ENCODE measurements around the gene ARAP1. TPM values are rescaled to one million over a fixed set of nuclear protein-coding genes. Genes with fewer than 3 reads are reported as not detected.
A peak's percentile ranks its signal among the peaks of the same experiment; 100 is the strongest.

Gene ARAP1
- total and polyA plus RNA-seq, 2 donors (not counting 1 experiment from before 2014, with no cell fraction given): 41.8 to 113 TPM

- Histone ChIP-seq H3K4me3 (replicated peaks in 1 of 4; ENCODE audit: control extremely low read depth in 1 of 4, insufficient read depth in 1 of 4, low read depth in 3 of 4, low read length in 4 of 4) (no peak overlapping the region), H3K27me3 (ENCODE audit: control insufficient read depth, insufficient read depth, low read length) (no peaks in the 10 kb centered on the region), H3K9me3 (ENCODE audit: control insufficient read depth, insufficient read depth, low read depth, low read length) (no peaks in the 10 kb centered on the region), H4K20me1 (ENCODE audit: control insufficient read depth, extremely low read depth, insufficient read depth, low read length) (no peaks in the 10 kb centered on the region), H3K36me3 (ENCODE audit: control insufficient read depth, insufficient read depth, low read length) (peaks cover 3% of the 10 kb centered on the region), H3K27ac (ENCODE audit: insufficient read depth, low read length) (no peak overlapping the region), H3K4me1 (ENCODE audit: control insufficient read depth, extremely low read depth, insufficient read depth, low read length) (peaks cover 24% of the 10 kb centered on the region), H3K79me2 (ENCODE audit: control insufficient read depth, insufficient read depth, low read length) (peaks cover 39% of the 10 kb centered on the region), H2AFZ (ENCODE audit: low read length) (no peak overlapping the region), H3K9ac (ENCODE audit: insufficient read depth, low read length) (no peak overlapping the region), H3K4me2 (ENCODE audit: extremely low read depth, insufficient read depth, low read length) (no peak overlapping the region)
- DNase-seq (ENCODE audit: low read depth in 2 of 2): no peak
- TF ChIP-seq, protein P1, sequence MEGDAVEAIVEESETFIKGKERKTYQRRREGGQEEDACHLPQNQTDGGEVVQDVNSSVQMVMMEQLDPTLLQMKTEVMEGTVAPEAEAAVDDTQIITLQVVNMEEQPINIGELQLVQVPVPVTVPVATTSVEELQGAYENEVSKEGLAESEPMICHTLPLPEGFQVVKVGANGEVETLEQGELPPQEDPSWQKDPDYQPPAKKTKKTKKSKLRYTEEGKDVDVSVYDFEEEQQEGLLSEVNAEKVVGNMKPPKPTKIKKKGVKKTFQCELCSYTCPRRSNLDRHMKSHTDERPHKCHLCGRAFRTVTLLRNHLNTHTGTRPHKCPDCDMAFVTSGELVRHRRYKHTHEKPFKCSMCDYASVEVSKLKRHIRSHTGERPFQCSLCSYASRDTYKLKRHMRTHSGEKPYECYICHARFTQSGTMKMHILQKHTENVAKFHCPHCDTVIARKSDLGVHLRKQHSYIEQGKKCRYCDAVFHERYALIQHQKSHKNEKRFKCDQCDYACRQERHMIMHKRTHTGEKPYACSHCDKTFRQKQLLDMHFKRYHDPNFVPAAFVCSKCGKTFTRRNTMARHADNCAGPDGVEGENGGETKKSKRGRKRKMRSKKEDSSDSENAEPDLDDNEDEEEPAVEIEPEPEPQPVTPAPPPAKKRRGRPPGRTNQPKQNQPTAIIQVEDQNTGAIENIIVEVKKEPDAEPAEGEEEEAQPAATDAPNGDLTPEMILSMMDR (conservative IDR thresholded peaks at IDR 0.05 in 1 of 2, IDR thresholded peaks at IDR 0.05 in 1 of 2; ENCODE audit: low read depth in 1 of 2, low read length in 2 of 2): no peak
- TF ChIP-seq EZH2 (IDR thresholded peaks at IDR 0.05; ENCODE audit: low read length, missing control alignments): no peak
Measured at GRCh38 chr11:72718101-72718501, 34.1 kb downstream of the ARAP1 start.

- Histone ChIP-seq H3K79me2 (ENCODE audit: control insufficient read depth, insufficient read depth, low read length) (peaks cover 32% of the 10 kb centered on the region), H2AFZ (ENCODE audit: low read length) (no peak overlapping the region), H3K4me2 (ENCODE audit: extremely low read depth, insufficient read depth, low read length) (no peak overlapping the region), H3K4me3 (replicated peaks in 1 of 4; ENCODE audit: control extremely low read depth in 1 of 4, insufficient read depth in 1 of 4, low read depth in 3 of 4, low read length in 4 of 4) (no peak overlapping the region), H3K4me1 (ENCODE audit: control insufficient read depth, extremely low read depth, insufficient read depth, low read length) (peaks cover 24% of the 10 kb centered on the region), H3K27me3 (ENCODE audit: control insufficient read depth, insufficient read depth, low read length) (no peaks in the 10 kb centered on the region), H3K9ac (ENCODE audit: insufficient read depth, low read length) (no peak overlapping the region), H3K36me3 (ENCODE audit: control insufficient read depth, insufficient read depth, low read length) (peaks cover 5% of the 10 kb centered on the region), H4K20me1 (ENCODE audit: control insufficient read depth, extremely low read depth, insufficient read depth, low read length) (no peaks in the 10 kb centered on the region), H3K9me3 (ENCODE audit: control insufficient read depth, insufficient read depth, low read depth, low read length) (no peaks in the 10 kb centered on the region), H3K27ac (ENCODE audit: insufficient read depth, low read length) (no peak overlapping the region)
- TF ChIP-seq, protein P1 (conservative IDR thresholded peaks at IDR 0.05 in 1 of 2, IDR thresholded peaks at IDR 0.05 in 1 of 2; ENCODE audit: low read depth in 1 of 2, low read length in 2 of 2): no peak
- TF ChIP-seq EZH2 (IDR thresholded peaks at IDR 0.05; ENCODE audit: low read length, missing control alignments): no peak
- DNase-seq (ENCODE audit: low read depth in 2 of 2): no peak
Measured at GRCh38 chr11:72716788-72717435, 35.3 kb downstream of the ARAP1 start.

GRCh38 chr11:72716290-72716689, 35.9 kb downstream of the ARAP1 start:
- DNase-seq (ENCODE audit: low read depth in 2 of 2): peak; percentile 22 to 28
- no peak overlapping the region for H3K4me2 ChIP-seq (ENCODE audit: extremely low read depth, insufficient read depth, low read length)
- peaks cover 18% of the 10 kb centered on the region for H3K4me1 ChIP-seq (ENCODE audit: control insufficient read depth, extremely low read depth, insufficient read depth, low read length)
- no peak overlapping the region for H2AFZ ChIP-seq (ENCODE audit: low read length)
- H3K36me3 ChIP-seq (ENCODE audit: control insufficient read depth, insufficient read depth, low read length): peaks cover 5% of the 10 kb centered on the region
- no peaks in the 10 kb centered on the region for H3K9me3 ChIP-seq (ENCODE audit: control insufficient read depth, insufficient read depth, low read depth, low read length)
- peaks cover 27% of the 10 kb centered on the region for H3K79me2 ChIP-seq (ENCODE audit: control insufficient read depth, insufficient read depth, low read length)
- no peak for TF ChIP-seq EZH2 (IDR thresholded peaks at IDR 0.05; ENCODE audit: low read length, missing control alignments)
- TF ChIP-seq, protein P1 (conservative IDR thresholded peaks at IDR 0.05 in 1 of 2, IDR thresholded peaks at IDR 0.05 in 1 of 2; ENCODE audit: low read depth in 1 of 2, low read length in 2 of 2): no peak
- H3K4me3 ChIP-seq (replicated peaks in 1 of 4; ENCODE audit: control extremely low read depth in 1 of 4, insufficient read depth in 1 of 4, low read depth in 3 of 4, low read length in 4 of 4): no peak overlapping the region
- H4K20me1 ChIP-seq (ENCODE audit: control insufficient read depth, extremely low read depth, insufficient read depth, low read length): no peaks in the 10 kb centered on the region
- H3K27ac ChIP-seq (ENCODE audit: insufficient read depth, low read length): no peak overlapping the region
- H3K27me3 ChIP-seq (ENCODE audit: control insufficient read depth, insufficient read depth, low read length): no peaks in the 10 kb centered on the region
- H3K9ac ChIP-seq (ENCODE audit: insufficient read depth, low read length): no peak overlapping the region
